GM23338 (cell line): Measurements from ENCODE around the gene NENF. TPM values are rescaled to one million over a fixed set of nuclear protein-coding genes. Genes with fewer than 3 reads are reported as not detected.

ENCODE experiments used
- ATAC-seq: fragments of 200-7000 bp; cut with Tn5 transposase; 3 replicates; pipeline ENCODE4 v1.9.1; 2020
- DNase-seq: peaks from one replicate; pipeline ENCODE4 v3.0.0-alpha.2; 2015; ENCODE audit warnings: low spot score
- H2AFZ ChIP-seq: fragments of 200-600 bp; sonication (generic); 2 replicates; pipeline ENCODE4 v1.8.0; 2016; ENCODE audit warnings: antibody characterized with exemption, mild to moderate bottlenecking, moderate library complexity
- H3F3A ChIP-seq: fragments of 200-600 bp; sonication (generic); replicated peaks from 2 replicates; pipeline ENCODE4 v1.8.0; 2017; ENCODE audit warnings: antibody characterized with exemption, mixed run types, low read depth
- H3K27ac ChIP-seq: fragments of 200-600 bp; sonication (generic); 2 replicates; pipeline ENCODE4 v1.6.1; 2016; ENCODE audit warnings: low read depth
- H3K27me3 ChIP-seq: fragments of 200-600 bp; sonication (generic); 2 replicates; pipeline ENCODE4 v1.8.0; 2016; ENCODE audit warnings: mild to moderate bottlenecking, mixed run types, moderate library complexity; ENCODE audit not compliant: insufficient read depth
- H3K36me3 ChIP-seq: fragments of 200-600 bp; sonication (generic); 2 replicates; pipeline ENCODE4 v1.8.0; 2016; ENCODE audit warnings: mild to moderate bottlenecking; ENCODE audit not compliant: insufficient read depth
- H3K4me1 ChIP-seq: fragments of 200-600 bp; sonication (generic); 2 replicates; pipeline ENCODE4 v1.8.0; 2016; ENCODE audit warnings: mild to moderate bottlenecking, moderate library complexity; ENCODE audit not compliant: insufficient read depth
- H3K4me2 ChIP-seq: fragments of 200-600 bp; sonication (generic); 2 replicates; pipeline ENCODE4 v1.7.1; 2017; ENCODE audit warnings: mixed run types
- H3K4me3 ChIP-seq: fragments of 200-600 bp; sonication (generic); 2 replicates; pipeline ENCODE4 v1.6.1; 2016; ENCODE audit warnings: mixed run types
- H3K79me2 ChIP-seq: fragments of 200-600 bp; sonication (generic); replicated peaks from 2 replicates; pipeline ENCODE4 v1.8.0; 2017; ENCODE audit warnings: mild to moderate bottlenecking; ENCODE audit not compliant: insufficient read depth
- H3K9me2 ChIP-seq: fragments of 200-600 bp; sonication (generic); 2 replicates; pipeline ENCODE4 v1.8.0; 2017; ENCODE audit not compliant: insufficient read depth
- H4K20me1 ChIP-seq: fragments of 200-600 bp; sonication (generic); replicated peaks from 2 replicates; pipeline ENCODE4 v1.8.0; 2017; ENCODE audit warnings: mild to moderate bottlenecking; ENCODE audit not compliant: insufficient read depth
- H3K27ac Mint-ChIP-seq: 2 replicates; pipeline ENCODE4 v1.8.0; 2020; ENCODE audit warnings: inconsistent platforms, mild to moderate bottlenecking, moderate library complexity, mixed read lengths
- H3K27me3 Mint-ChIP-seq: 3 replicates; pipeline ENCODE4 v1.8.0; 2022; ENCODE audit warnings: low read depth, mild to moderate bottlenecking, moderate library complexity, mixed read lengths, inconsistent platforms; ENCODE audit not compliant: insufficient read depth, poor library complexity
- H3K36me3 Mint-ChIP-seq: 3 replicates; pipeline ENCODE4 v1.8.0; 2021; ENCODE audit warnings: low read depth, mild to moderate bottlenecking, inconsistent platforms, moderate library complexity, mixed read lengths
- H3K4me1 Mint-ChIP-seq: 3 replicates; pipeline ENCODE4 v1.8.0; 2020; ENCODE audit warnings: mild to moderate bottlenecking, inconsistent platforms, mixed read lengths
- H3K4me3 Mint-ChIP-seq: 3 replicates; pipeline ENCODE4 v1.8.0; 2021; ENCODE audit warnings: moderate library complexity, mild to moderate bottlenecking, inconsistent platforms, mixed read lengths
- H3K9me3 Mint-ChIP-seq: 3 replicates; pipeline ENCODE4 v1.8.0; 2020; ENCODE audit warnings: moderate library complexity, mild to moderate bottlenecking, inconsistent platforms, mixed read lengths
- EZH2 ChIP-seq: fragments of 200-600 bp; sonication (generic); IDR thresholded peaks from one replicate; pipeline ENCODE4 v1.8.0; 2017; ENCODE audit warnings: antibody characterized with exemption, mild to moderate bottlenecking, low read depth; ENCODE audit not compliant: unreplicated experiment
- EZH2phosphoT487 ChIP-seq: fragments of 200-600 bp; sonication (generic); IDR thresholded peaks from one replicate; pipeline ENCODE4 v1.8.1; 2018; ENCODE audit warnings: antibody characterized with exemption; ENCODE audit not compliant: unreplicated experiment
- NANOG ChIP-seq: IDR thresholded peaks from 2 replicates; pipeline ENCODE4 v1.6.1; 2016; ENCODE audit warnings: antibody characterized with exemption, borderline replicate concordance
- POLR2AphosphoS5 ChIP-seq: IDR thresholded peaks from 2 replicates; pipeline ENCODE4 v1.6.1; 2016; ENCODE audit warnings: antibody characterized with exemption, low read depth
- STAT1 ChIP-seq: IDR thresholded peaks from one replicate; pipeline ENCODE4 v1.6.1; 2016; ENCODE audit warnings: antibody characterized with exemption; ENCODE audit not compliant: unreplicated experiment
- ZNF114 ChIP-seq: fragments of 250-450 bp; sonication (Bioruptor Pico); IDR thresholded peaks from 2 replicates; pipeline ENCODE4 v1.5.0; 2020; ENCODE audit warnings: mild to moderate bottlenecking, moderate library complexity
- ZNF331 ChIP-seq: fragments of 250-450 bp; sonication (Bioruptor Pico); IDR thresholded peaks from 2 replicates; pipeline ENCODE4 v1.5.0; 2020; ENCODE audit warnings: low read depth, mild to moderate bottlenecking, moderate library complexity
- polyA plus RNA-seq: library from polyadenylated mRNA; unstranded; fragments of >200 nt; fragmentation: Nextera tagmentation; extraction: Ambion mirVana; gene quantifications from 2 replicates; pipeline ENCODE4 v1.2.1, GENCODE V29; 2016
- total RNA-seq: library from RNA; depleted of rRNA; stranded (reverse); fragments of >200 nt; shearing (Covaris generic); gene quantifications from 2 replicates; pipeline ENCODE4 v1.2.3, GENCODE V29; 2014
- TF ChIP-seq, protein P1 (sequence below): fragments of 250-450 bp; sonication (Bioruptor Pico); IDR thresholded peaks from 2 replicates; pipeline ENCODE4 v1.5.0; 2020; ENCODE audit warnings: mild to moderate bottlenecking, moderate library complexity
- TF ChIP-seq, protein P2 (sequence below): IDR thresholded peaks from 2 replicates; pipeline ENCODE4 v1.6.1; 2016; ENCODE audit warnings: antibody characterized with exemption
- TF ChIP-seq, protein P3 (sequence below), 2 experiments: fragments of 200-600 bp in 1 of 2; sonication (generic) in 1 of 2; conservative IDR thresholded peaks; 2 replicates each; pipeline versions ENCODE4 v1.5.1 to v1.6.1; 2016 to 2017; ENCODE audit warnings: antibody characterized with exemption in 2 of 2, low read depth in 2 of 2, mild to moderate bottlenecking in 2 of 2, moderate library complexity in 1 of 2
- TF ChIP-seq, protein P4 (sequence below): IDR thresholded peaks from one replicate; pipeline ENCODE4 v1.6.1; 2018; ENCODE audit warnings: antibody characterized with exemption; ENCODE audit not compliant: unreplicated experiment

NENF gene
- total and polyA plus RNA-seq, 2 experiments from 2014 or later, result 27.6 to 60.7 TPM

DNA sequence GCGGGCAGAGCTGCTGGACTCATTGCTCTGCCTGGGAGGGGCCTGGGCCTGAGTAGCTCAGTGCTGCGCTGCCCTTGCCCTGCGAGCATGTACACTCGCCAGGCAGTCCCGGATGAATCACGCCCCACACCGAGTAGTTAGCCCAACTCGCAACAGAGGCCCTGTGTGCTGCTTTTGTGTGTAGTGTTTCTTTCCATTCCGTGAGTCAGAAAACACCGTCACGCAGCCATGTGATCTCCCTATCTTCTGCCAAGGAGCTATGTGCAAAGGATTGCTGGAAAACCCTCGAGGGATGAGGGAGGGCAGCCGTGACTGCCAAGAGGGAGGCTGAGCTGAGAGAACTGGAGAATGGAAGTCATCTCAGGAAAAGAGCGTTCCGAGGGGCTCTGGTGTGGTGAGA lies 37.3 kb downstream of the NENF start (continued):
- TF ChIP-seq, protein P1, sequence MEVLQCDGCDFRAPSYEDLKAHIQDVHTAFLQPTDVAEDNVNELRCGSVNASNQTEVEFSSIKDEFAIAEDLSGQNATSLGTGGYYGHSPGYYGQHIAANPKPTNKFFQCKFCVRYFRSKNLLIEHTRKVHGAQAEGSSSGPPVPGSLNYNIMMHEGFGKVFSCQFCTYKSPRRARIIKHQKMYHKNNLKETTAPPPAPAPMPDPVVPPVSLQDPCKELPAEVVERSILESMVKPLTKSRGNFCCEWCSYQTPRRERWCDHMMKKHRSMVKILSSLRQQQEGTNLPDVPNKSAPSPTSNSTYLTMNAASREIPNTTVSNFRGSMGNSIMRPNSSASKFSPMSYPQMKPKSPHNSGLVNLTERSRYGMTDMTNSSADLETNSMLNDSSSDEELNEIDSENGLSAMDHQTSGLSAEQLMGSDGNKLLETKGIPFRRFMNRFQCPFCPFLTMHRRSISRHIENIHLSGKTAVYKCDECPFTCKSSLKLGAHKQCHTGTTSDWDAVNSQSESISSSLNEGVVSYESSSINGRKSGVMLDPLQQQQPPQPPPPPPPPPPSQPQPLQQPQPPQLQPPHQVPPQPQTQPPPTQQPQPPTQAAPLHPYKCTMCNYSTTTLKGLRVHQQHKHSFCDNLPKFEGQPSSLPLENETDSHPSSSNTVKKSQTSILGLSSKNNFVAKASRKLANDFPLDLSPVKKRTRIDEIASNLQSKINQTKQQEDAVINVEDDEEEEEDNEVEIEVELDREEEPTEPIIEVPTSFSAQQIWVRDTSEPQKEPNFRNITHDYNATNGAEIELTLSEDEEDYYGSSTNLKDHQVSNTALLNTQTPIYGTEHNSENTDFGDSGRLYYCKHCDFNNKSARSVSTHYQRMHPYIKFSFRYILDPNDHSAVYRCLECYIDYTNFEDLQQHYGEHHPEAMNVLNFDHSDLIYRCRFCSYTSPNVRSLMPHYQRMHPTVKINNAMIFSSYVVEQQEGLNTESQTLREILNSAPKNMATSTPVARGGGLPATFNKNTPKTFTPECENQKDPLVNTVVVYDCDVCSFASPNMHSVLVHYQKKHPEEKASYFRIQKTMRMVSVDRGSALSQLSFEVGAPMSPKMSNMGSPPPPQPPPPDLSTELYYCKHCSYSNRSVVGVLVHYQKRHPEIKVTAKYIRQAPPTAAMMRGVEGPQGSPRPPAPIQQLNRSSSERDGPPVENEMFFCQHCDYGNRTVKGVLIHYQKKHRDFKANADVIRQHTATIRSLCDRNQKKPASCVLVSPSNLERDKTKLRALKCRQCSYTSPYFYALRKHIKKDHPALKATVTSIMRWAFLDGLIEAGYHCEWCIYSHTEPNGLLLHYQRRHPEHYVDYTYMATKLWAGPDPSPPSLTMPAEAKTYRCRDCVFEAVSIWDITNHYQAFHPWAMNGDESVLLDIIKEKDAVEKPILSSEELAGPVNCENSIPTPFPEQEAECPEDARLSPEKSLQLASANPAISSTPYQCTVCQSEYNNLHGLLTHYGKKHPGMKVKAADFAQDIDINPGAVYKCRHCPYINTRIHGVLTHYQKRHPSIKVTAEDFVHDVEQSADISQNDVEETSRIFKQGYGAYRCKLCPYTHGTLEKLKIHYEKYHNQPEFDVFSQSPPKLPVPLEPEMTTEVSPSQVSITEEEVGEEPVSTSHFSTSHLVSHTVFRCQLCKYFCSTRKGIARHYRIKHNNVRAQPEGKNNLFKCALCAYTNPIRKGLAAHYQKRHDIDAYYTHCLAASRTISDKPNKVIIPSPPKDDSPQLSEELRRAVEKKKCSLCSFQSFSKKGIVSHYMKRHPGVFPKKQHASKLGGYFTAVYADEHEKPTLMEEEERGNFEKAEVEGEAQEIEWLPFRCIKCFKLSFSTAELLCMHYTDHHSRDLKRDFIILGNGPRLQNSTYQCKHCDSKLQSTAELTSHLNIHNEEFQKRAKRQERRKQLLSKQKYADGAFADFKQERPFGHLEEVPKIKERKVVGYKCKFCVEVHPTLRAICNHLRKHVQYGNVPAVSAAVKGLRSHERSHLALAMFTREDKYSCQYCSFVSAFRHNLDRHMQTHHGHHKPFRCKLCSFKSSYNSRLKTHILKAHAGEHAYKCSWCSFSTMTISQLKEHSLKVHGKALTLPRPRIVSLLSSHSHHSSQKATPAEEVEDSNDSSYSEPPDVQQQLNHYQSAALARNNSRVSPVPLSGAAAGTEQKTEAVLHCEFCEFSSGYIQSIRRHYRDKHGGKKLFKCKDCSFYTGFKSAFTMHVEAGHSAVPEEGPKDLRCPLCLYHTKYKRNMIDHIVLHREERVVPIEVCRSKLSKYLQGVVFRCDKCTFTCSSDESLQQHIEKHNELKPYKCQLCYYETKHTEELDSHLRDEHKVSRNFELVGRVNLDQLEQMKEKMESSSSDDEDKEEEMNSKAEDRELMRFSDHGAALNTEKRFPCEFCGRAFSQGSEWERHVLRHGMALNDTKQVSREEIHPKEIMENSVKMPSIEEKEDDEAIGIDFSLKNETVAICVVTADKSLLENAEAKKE, result no peak

DNA sequence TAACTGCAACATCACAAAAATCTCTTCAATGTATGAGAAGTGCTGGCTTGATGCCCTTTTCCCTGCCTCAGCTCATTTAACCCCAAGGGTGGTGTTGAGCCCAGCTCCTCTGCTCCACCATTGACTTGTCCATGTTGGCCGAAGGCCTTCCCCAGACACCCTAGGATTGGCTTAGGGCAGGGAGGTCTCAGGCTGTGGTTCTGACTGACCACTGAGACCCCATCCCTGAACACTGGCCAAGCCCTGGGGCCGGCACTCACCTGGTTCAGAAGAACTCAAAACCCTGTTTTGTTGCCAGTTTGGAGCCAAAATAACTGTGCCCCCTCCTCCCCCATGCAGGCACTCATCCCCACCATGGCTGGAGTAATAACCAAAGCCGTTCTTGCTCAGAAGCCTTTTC lies 38.6 kb downstream of the NENF start:
- H3K4me1 Mint-ChIP-seq, result peaks cover 4% of the 10 kb centered on the region; the same call in 2 of the 3 replicates
- H3K36me3 Mint-ChIP-seq, result peaks cover 8% of the 10 kb centered on the region
- no peak overlapping the region for H3K4me3 Mint-ChIP-seq
- no peak overlapping the region for H3K27ac Mint-ChIP-seq
- peaks cover 29% of the 10 kb centered on the region for H3K27me3 Mint-ChIP-seq
- Histone ChIP-seq H3F3A (no peaks in the 10 kb centered on the region), H3K9me2 (0 out of 2 replicates have a peak, but pooled peaks cover 9% of the 10 kb centered on the region), H3K36me3 (no peaks in the 10 kb centered on the region), H4K20me1 (no peaks in the 10 kb centered on the region), H3K4me1 (no peaks in the 10 kb centered on the region), H3K27ac (no peak overlapping the region), H3K4me3 (no peak overlapping the region), H3K27me3 (no peaks in the 10 kb centered on the region), H3K4me2 (no peak overlapping the region), H2AFZ (no peak overlapping the region), H3K79me2 (no peaks in the 10 kb centered on the region)
- peaks cover 29% of the 10 kb centered on the region for H3K9me3 Mint-ChIP-seq
- DNase-seq (no peak), ATAC-seq (no peak)
- TF ChIP-seq, protein P2, sequence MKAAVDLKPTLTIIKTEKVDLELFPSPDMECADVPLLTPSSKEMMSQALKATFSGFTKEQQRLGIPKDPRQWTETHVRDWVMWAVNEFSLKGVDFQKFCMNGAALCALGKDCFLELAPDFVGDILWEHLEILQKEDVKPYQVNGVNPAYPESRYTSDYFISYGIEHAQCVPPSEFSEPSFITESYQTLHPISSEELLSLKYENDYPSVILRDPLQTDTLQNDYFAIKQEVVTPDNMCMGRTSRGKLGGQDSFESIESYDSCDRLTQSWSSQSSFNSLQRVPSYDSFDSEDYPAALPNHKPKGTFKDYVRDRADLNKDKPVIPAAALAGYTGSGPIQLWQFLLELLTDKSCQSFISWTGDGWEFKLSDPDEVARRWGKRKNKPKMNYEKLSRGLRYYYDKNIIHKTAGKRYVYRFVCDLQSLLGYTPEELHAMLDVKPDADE, result no peak
- TF ChIP-seq ZNF331 (no peak), STAT1 (no peak), NANOG (no peak), EZH2phosphoT487 (no peak), POLR2AphosphoS5 (no peak), ZNF114 (CRISPR knock-in tag) (no peak), EZH2 (no peak)
- TF ChIP-seq, protein P3, sequence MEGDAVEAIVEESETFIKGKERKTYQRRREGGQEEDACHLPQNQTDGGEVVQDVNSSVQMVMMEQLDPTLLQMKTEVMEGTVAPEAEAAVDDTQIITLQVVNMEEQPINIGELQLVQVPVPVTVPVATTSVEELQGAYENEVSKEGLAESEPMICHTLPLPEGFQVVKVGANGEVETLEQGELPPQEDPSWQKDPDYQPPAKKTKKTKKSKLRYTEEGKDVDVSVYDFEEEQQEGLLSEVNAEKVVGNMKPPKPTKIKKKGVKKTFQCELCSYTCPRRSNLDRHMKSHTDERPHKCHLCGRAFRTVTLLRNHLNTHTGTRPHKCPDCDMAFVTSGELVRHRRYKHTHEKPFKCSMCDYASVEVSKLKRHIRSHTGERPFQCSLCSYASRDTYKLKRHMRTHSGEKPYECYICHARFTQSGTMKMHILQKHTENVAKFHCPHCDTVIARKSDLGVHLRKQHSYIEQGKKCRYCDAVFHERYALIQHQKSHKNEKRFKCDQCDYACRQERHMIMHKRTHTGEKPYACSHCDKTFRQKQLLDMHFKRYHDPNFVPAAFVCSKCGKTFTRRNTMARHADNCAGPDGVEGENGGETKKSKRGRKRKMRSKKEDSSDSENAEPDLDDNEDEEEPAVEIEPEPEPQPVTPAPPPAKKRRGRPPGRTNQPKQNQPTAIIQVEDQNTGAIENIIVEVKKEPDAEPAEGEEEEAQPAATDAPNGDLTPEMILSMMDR (conservative IDR thresholded peaks at IDR 0.05; ENCODE audit: low read depth in 2 of 2), result no peak
- TF ChIP-seq, protein P4, sequence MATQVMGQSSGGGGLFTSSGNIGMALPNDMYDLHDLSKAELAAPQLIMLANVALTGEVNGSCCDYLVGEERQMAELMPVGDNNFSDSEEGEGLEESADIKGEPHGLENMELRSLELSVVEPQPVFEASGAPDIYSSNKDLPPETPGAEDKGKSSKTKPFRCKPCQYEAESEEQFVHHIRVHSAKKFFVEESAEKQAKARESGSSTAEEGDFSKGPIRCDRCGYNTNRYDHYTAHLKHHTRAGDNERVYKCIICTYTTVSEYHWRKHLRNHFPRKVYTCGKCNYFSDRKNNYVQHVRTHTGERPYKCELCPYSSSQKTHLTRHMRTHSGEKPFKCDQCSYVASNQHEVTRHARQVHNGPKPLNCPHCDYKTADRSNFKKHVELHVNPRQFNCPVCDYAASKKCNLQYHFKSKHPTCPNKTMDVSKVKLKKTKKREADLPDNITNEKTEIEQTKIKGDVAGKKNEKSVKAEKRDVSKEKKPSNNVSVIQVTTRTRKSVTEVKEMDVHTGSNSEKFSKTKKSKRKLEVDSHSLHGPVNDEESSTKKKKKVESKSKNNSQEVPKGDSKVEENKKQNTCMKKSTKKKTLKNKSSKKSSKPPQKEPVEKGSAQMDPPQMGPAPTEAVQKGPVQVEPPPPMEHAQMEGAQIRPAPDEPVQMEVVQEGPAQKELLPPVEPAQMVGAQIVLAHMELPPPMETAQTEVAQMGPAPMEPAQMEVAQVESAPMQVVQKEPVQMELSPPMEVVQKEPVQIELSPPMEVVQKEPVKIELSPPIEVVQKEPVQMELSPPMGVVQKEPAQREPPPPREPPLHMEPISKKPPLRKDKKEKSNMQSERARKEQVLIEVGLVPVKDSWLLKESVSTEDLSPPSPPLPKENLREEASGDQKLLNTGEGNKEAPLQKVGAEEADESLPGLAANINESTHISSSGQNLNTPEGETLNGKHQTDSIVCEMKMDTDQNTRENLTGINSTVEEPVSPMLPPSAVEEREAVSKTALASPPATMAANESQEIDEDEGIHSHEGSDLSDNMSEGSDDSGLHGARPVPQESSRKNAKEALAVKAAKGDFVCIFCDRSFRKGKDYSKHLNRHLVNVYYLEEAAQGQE, result no peak
